KMS-11 (cell line): ENCODE measurements around the gene CLHC1.
"Not testable (repeated sequence)": the region's sequence is repeated elsewhere in the genome, so short reads cannot be mapped to it uniquely, and the experiment has no call there.

ENCODE experiments used
- H2AFZ ChIP-seq: fragments of 200-600 bp; sonication (generic); 2 replicates; pipeline ENCODE4 v1.6.1; 2016; ENCODE audit warnings: antibody characterized with exemption, mixed run types, low read depth
- H3K27ac ChIP-seq: fragments of 200-600 bp; sonication (generic); 2 replicates; pipeline ENCODE4 v1.6.1; 2016; ENCODE audit warnings: mild to moderate bottlenecking, mixed run types
- H3K27me3 ChIP-seq: fragments of 200-600 bp; sonication (generic); 2 replicates; pipeline ENCODE4 v1.6.1; 2017; ENCODE audit warnings: mild to moderate bottlenecking, low read depth, mixed run types, moderate library complexity; ENCODE audit not compliant: insufficient read depth
- H3K36me3 ChIP-seq: fragments of 200-600 bp; sonication (generic); 2 replicates; pipeline ENCODE4 v1.6.1; 2017; ENCODE audit warnings: mild to moderate bottlenecking, mixed run types; ENCODE audit not compliant: insufficient read depth
- H3K4me1 ChIP-seq: fragments of 200-600 bp; sonication (generic); 2 replicates; pipeline ENCODE4 v1.6.1; 2016; ENCODE audit warnings: mild to moderate bottlenecking, low read depth, mixed run types; ENCODE audit not compliant: poor library complexity, severe bottlenecking
- H3K4me2 ChIP-seq: fragments of 200-600 bp; sonication (generic); 2 replicates; pipeline ENCODE4 v1.7.0; 2016; ENCODE audit warnings: mild to moderate bottlenecking, mixed run types
- H3K4me3 ChIP-seq: fragments of 200-600 bp; sonication (generic); IDR thresholded peaks from 2 replicates; pipeline ENCODE4 v1.6.1; 2017; ENCODE audit warnings: low read depth, low read length, mixed read lengths; ENCODE audit not compliant: insufficient read depth
- H3K79me2 ChIP-seq: fragments of 200-600 bp; sonication (generic); 2 replicates; pipeline ENCODE4 v1.6.1; 2016; ENCODE audit warnings: low read depth, mixed run types; ENCODE audit not compliant: insufficient read depth
- H3K9ac ChIP-seq: fragments of 200-600 bp; sonication (generic); 2 replicates; pipeline ENCODE4 v1.6.1; 2016; ENCODE audit warnings: mild to moderate bottlenecking, mixed run types
- H4K20me1 ChIP-seq: fragments of 200-600 bp; sonication (generic); 2 replicates; pipeline ENCODE4 v1.6.1; 2016; ENCODE audit warnings: mild to moderate bottlenecking, mixed run types; ENCODE audit not compliant: insufficient read depth
- TF ChIP-seq, protein P1 (sequence below): fragments of 200-600 bp; sonication (generic); conservative IDR thresholded peaks from 2 replicates; pipeline ENCODE4 v1.6.1; 2017; ENCODE audit warnings: low read depth, mild to moderate bottlenecking, antibody characterized with exemption, low read length, moderate library complexity, mixed read lengths

The CLHC1 gene

DNA sequence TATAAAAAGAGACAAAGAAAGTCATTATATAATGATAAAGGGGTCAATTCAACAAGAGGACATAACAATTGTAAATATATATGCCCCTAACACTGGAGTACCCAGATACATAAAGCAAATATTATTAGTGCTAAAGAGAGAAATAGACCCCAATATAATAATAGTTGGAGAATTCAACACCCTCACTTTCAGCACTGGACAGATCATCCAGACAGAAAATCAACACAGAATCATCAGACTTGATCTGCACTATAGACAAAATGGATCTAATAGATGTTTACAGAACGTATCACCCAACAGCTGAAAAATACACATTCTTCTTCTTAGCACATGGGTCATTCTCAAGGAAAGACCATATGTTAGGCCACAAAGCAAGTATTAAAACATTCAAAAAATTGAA is 31.7 kb downstream of the CLHC1 start:
- Histone ChIP-seq H3K79me2 (no peaks in the 10 kb centered on the region), H3K9ac (no peak overlapping the region), H4K20me1 (no peaks in the 10 kb centered on the region), H3K27ac (no peak overlapping the region), H2AFZ (no peak overlapping the region), H3K27me3 (no peaks in the 10 kb centered on the region), H3K4me1 (no peaks in the 10 kb centered on the region), H3K36me3 (no peaks in the 10 kb centered on the region), H3K4me2 (no peak overlapping the region), H3K4me3 (no peak overlapping the region)
- TF ChIP-seq, protein P1, sequence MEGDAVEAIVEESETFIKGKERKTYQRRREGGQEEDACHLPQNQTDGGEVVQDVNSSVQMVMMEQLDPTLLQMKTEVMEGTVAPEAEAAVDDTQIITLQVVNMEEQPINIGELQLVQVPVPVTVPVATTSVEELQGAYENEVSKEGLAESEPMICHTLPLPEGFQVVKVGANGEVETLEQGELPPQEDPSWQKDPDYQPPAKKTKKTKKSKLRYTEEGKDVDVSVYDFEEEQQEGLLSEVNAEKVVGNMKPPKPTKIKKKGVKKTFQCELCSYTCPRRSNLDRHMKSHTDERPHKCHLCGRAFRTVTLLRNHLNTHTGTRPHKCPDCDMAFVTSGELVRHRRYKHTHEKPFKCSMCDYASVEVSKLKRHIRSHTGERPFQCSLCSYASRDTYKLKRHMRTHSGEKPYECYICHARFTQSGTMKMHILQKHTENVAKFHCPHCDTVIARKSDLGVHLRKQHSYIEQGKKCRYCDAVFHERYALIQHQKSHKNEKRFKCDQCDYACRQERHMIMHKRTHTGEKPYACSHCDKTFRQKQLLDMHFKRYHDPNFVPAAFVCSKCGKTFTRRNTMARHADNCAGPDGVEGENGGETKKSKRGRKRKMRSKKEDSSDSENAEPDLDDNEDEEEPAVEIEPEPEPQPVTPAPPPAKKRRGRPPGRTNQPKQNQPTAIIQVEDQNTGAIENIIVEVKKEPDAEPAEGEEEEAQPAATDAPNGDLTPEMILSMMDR, result no peak

DNA sequence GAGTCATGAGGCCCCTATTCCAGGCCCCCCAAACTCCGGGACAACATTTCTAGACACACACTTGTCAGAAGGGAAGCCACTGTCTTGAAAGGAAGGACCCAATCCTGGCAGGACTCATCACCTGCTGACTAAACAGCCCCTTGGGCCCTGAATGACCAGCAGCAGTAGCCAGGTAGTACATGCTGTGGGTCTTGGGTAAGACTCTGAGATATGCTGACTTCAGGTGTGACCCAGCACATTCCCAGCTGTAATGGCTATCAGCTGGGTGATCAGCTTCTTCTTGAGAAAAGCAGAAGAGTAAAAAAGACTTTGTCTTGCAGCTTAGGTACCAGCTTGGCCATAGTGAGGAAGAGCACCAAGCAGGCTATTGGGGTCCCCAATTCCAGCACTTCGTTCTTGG is 35.6 kb downstream of the CLHC1 start:
- H2AFZ ChIP-seq, result no peak overlapping the region
- H3K27me3 ChIP-seq, result no peaks in the 10 kb centered on the region
- no peak overlapping the region for H3K4me3 ChIP-seq
- TF ChIP-seq, protein P1, result no peak
- no peak overlapping the region for H3K9ac ChIP-seq
- no peaks in the 10 kb centered on the region for H4K20me1 ChIP-seq
- no peak overlapping the region for H3K27ac ChIP-seq
- no peaks in the 10 kb centered on the region for H3K4me1 ChIP-seq
- no peaks in the 10 kb centered on the region for H3K36me3 ChIP-seq
- no peaks in the 10 kb centered on the region for H3K79me2 ChIP-seq
- no peak overlapping the region for H3K4me2 ChIP-seq

DNA sequence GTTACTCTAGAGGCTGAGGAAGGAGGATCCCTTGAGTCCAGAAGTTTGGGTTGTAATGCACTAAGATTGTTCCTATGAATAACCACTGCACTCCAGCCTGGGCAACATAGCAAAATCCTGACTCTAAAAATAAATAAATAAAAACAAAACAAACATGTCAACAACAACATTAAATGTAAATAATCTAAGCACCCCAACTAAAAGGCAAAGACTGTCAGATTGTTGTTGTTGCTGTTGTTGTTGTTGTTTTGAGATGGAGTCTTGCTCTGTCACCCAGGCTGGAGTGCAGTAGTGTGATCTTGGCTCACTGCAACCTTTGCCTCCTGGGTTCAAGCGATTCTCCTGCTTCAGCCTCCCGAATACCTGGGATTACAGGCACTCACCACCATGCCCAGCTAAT is 40.2 kb downstream of the CLHC1 start:
- H3K4me1 ChIP-seq, H3K36me3 ChIP-seq, H2AFZ ChIP-seq, H3K27ac ChIP-seq, H3K27me3 ChIP-seq, H4K20me1 ChIP-seq, H3K4me2 ChIP-seq, H3K9ac ChIP-seq, H3K4me3 ChIP-seq, H3K79me2 ChIP-seq: not testable (repeated sequence)

DNA sequence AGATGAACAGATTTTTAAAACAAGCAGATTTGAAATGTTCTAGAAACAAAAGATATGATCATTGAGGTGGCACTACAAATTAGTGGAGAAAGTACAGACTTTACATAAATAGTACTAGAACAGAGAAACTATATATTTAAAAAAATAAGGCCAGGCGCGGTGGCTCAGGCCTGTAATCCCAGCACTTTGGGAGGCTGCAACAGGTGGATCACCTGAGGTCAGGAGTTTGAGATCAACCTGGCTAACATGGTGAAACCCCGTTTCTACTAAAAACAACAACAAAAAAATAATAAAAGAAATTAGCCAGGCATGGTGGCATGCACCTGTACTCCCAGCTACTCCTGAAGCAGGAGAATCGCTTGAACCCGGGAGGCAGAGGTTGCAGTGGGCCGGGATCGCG is 45.3 kb downstream of the CLHC1 start:
- not testable (repeated sequence) for H3K36me3 ChIP-seq, H3K27ac ChIP-seq, H4K20me1 ChIP-seq, H3K79me2 ChIP-seq, H3K27me3 ChIP-seq, H3K9ac ChIP-seq, H3K4me2 ChIP-seq, H3K4me3 ChIP-seq, H2AFZ ChIP-seq
- peaks cover 11% of the 10 kb centered on the region for H3K4me1 ChIP-seq

DNA sequence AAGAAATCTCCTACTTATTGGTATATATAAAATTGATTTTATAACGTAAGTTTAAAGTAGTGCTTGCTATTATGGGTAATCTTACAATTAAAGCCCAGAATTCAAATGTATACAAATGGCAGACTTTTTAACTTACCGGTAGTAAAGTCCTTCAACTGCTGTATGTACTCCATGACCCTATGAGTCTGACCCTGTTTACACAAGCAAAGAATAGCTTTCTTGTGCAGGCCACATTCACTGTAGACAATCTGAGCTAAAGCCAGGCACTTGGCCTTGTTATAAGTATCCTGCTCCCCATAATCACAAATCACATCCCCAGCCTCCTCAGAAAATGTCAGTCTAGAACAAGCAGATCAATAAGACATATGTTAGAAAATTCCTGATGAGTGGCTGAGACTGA is 51.7 kb downstream of the CLHC1 start:
- no peak overlapping the region for H3K27ac ChIP-seq
- no peaks in the 10 kb centered on the region for H3K27me3 ChIP-seq
- H3K4me2 ChIP-seq, result no peak overlapping the region
- H2AFZ ChIP-seq, result no peak overlapping the region
- H3K4me1 ChIP-seq, result peaks cover 16% of the 10 kb centered on the region
- H3K4me3 ChIP-seq, result no peak overlapping the region
- TF ChIP-seq, protein P1, result no peak
- no peaks in the 10 kb centered on the region for H3K36me3 ChIP-seq
- H4K20me1 ChIP-seq, result no peaks in the 10 kb centered on the region
- no peaks in the 10 kb centered on the region for H3K79me2 ChIP-seq
- no peak overlapping the region for H3K9ac ChIP-seq
